Stomach (tissue), 9 donors: ENCODE data around the gene ZDHHC11. TPM values are rescaled to one million over a fixed set of nuclear protein-coding genes. Genes with fewer than 3 reads are reported as not detected.
"Not testable (repeated sequence)": the region's sequence is repeated elsewhere in the genome, so short reads cannot be mapped to it uniquely, and the experiment has no call there.

ENCODE experiments used
- DNase-seq, 2 donors: peaks; one replicate each; pipeline versions ENCODE4 v3.0.0 to v3.0.0-alpha.2; 2013 to 2019
- H3K27ac ChIP-seq, 5 donors: fragments of 200-600 bp in 4 of 5; sonication (generic) in 4 of 5; one replicate each; pipeline ENCODE4 v1.5.1; 2013 to 2019; ENCODE audit warnings: mild to moderate bottlenecking in 1 of 5, moderate library complexity in 1 of 5
- H3K27me3 ChIP-seq, 3 donors: fragments of 200-600 bp; sonication (generic); one replicate each; pipeline ENCODE4 v1.5.1; 2017 to 2019; ENCODE audit warnings: mixed run types in 1 of 3
- H3K36me3 ChIP-seq, 4 donors: fragments of 200-600 bp; sonication (generic); 1 replicate in 3 of 4; 2 replicates in 1 of 4; pipeline ENCODE4 v1.5.1; 2016 to 2019
- H3K4me1 ChIP-seq, 4 donors: fragments of 200-600 bp; sonication (generic); one replicate each; pipeline ENCODE4 v1.5.1; 2016 to 2019
- H3K4me3 ChIP-seq, 4 donors: fragments of 200-600 bp; sonication (generic) in 3 of 4; one replicate each; pipeline ENCODE4 v1.5.1; 2016 to 2019; ENCODE audit warnings: mild to moderate bottlenecking in 1 of 4
- H3K9me3 ChIP-seq, 4 donors: fragments of 200-600 bp; sonication (generic); one replicate each; pipeline ENCODE4 v1.5.1; 2016 to 2019
- CTCF ChIP-seq, 7 experiments: fragments of 450-650 bp in 4 of 7; fragments of 200-600 bp in 3 of 7; sonication (generic) in 3 of 7; IDR thresholded peaks; one replicate each; pipeline ENCODE4 v1.5.1; 2016 to 2019; ENCODE audit warnings: antibody characterized with exemption in 7 of 7, control low read depth in 2 of 7, mild to moderate bottlenecking in 1 of 7
- EP300 ChIP-seq: sonication (generic); formaldehyde crosslinking; IDR thresholded peaks from one replicate; pipeline ENCODE4 v1.6.1; 2017; ENCODE audit warnings: antibody characterized with exemption
- POLR2A ChIP-seq, 4 donors: fragments of 450-650 bp; IDR thresholded peaks; one replicate each; pipeline ENCODE4 v1.6.1; 2016; ENCODE audit warnings: antibody characterized with exemption in 4 of 4, control low read depth in 2 of 4, mild to moderate bottlenecking in 1 of 4, moderate library complexity in 1 of 4
- POLR2AphosphoS5 ChIP-seq, 3 donors: sonication (generic); formaldehyde crosslinking; IDR thresholded peaks; one replicate each; pipeline ENCODE4 v1.6.1; 2016; ENCODE audit warnings: antibody characterized with exemption in 3 of 3
- WGBS, 5 donors: extraction: QIAGEN DNeasy Blood & Tissue Kit in 3 of 5; methylation state at CpG; one replicate each; pipeline versions ENCODE4 v1.1.5 to v1.1.7; 2013 to 2018; 5-methylcytosine and 5-hydroxymethylcytosine counted together
- intact Hi-C: fragments of 100-400 bp; cut with DNase I; formaldehyde crosslinking; loops from one replicate; pipeline ENCODE4 v1.15.1; 2023; ENCODE audit warnings: low total_unique reads
- polyA plus RNA-seq, 3 donors: library from polyadenylated mRNA; stranded (reverse); fragments of 200-250 nt; gene quantifications; one replicate each; pipeline ENCODE4 v1.2.3, GENCODE V29; 2013
- total RNA-seq, 5 donors: library from RNA; depleted of rRNA; stranded (reverse); fragments of >200 nt; gene quantifications; one replicate each; pipeline versions ENCODE4 v1.1.0 to v1.2.3, GENCODE V29; 2014 to 2016
- donor health status: healthy with polysubstance abuse.
- donor health status: Bipolar disorder and iron deficiency.
- donor health status: healthy.

ZDHHC11 gene
- total and polyA plus RNA-seq, 8 donors = 1.6 to 35.2 (median 8.3) TPM

GRCh38 chr5:777756-778161 lies 73.0 kb downstream of the ZDHHC11 start:
- intact Hi-C loops = no loop called here
- H3K36me3 ChIP-seq = peaks cover 0 to 24% (median 0%) of the 10 kb centered on the region in 4 donors
- no peak overlapping the region for H3K4me3 ChIP-seq
- H3K9me3 ChIP-seq = no peaks in the 10 kb centered on the region
- no peak overlapping the region for H3K27ac ChIP-seq
- H3K4me1 ChIP-seq = no peaks in the 10 kb centered on the region
- H3K27me3 ChIP-seq = no peaks in the 10 kb centered on the region
- TF ChIP-seq CTCF (IDR thresholded peaks at IDR 0.05) (no peak), POLR2AphosphoS5 (IDR thresholded peaks at IDR 0.05) (no peak), EP300 (no peak), POLR2A (IDR thresholded peaks at IDR 0.05) (no peak)
- DNase-seq = peak in 1 of 2 donors; percentile 10
- 91 to 98% (median 94%) methylated on average over 33 to 36 of the region's 36 CpGs for WGBS, 5 donors

GRCh38 chr5:776862-777711 lies 73.7 kb downstream of the ZDHHC11 start:
- intact Hi-C loops = no loop called here
- Histone ChIP-seq H3K4me1 (no peaks in the 10 kb centered on the region), H3K27me3 (no peaks in the 10 kb centered on the region), H3K9me3 (no peaks in the 10 kb centered on the region), H3K4me3 (no peak overlapping the region), H3K27ac (no peak overlapping the region), H3K36me3 (peaks cover 0 to 24% (median 0%) of the 10 kb centered on the region in 4 donors)
- DNase-seq = peak in 1 of 2 donors; percentile 5
- TF ChIP-seq POLR2AphosphoS5 (IDR thresholded peaks at IDR 0.05) (no peak), POLR2A (IDR thresholded peaks at IDR 0.05) (no peak), EP300 (no peak)
- WGBS, 5 donors = 90 to 92% (median 90%) methylated on average over 42 of the region's 42 CpGs

DNA sequence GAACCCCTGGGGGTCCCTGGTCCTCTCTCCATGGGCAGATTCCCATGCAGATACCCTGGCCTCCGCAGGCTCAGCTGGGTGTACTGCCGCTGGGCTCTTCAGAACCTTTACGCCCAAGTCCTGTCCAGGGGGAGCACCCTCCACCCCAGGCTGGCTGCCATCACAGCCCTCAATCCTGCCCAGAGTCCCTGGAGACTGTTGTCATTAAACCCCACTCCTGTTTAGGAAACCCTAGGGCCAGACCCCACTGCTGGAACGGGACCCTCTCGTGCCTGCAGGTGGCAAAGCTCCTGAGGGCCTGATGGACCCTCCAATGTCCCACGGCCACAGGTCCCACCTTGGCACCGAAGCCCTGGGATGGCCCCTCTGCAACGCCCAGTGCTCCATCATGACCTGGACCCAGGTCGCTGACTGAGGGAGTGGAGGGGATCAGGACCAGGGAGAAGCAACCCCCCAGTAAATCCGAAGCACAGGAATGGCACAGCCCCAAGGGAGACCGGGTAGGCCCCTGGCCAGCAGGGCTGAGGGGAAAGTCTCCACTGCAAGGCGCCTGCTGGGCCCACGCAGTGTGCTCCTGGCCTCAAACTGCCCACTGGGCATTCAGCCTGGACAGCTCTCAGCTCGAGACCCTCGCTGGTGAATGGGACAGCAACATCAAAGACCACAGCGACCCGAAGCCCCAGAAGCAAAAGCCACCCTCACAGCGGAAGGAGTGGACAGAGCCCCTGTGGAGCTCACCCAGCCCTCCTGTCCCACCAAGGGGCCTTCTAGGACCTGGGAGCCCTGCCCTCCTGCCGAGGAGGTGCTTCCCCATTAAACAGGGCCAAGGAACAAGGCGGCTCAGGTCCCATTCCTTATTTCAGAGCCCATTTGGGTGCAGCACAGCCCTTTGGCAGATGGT lies 74.6 kb downstream of the ZDHHC11 start:
- TF ChIP-seq POLR2A (IDR thresholded peaks at IDR 0.05) (no peak), POLR2AphosphoS5 (IDR thresholded peaks at IDR 0.05) (no peak), CTCF (IDR thresholded peaks at IDR 0.05) (no peak), EP300 (no peak)
- Histone ChIP-seq H3K4me1 (no peaks in the 10 kb centered on the region), H3K36me3 (peaks cover 0 to 24% (median 0%) of the 10 kb centered on the region in 4 donors), H3K27me3 (no peaks in the 10 kb centered on the region), H3K27ac (no peak overlapping the region), H3K4me3 (no peak overlapping the region), H3K9me3 (no peaks in the 10 kb centered on the region)
- peak in 1 of 2 donors; percentile 9 for DNase-seq
- WGBS, 5 donors = 88 to 96% (median 90%) methylated on average over 17 to 20 of the region's 20 CpGs
- intact Hi-C loops = no loop called here

- H3K4me3 ChIP-seq, H3K4me1 ChIP-seq, H3K9me3 ChIP-seq, intact Hi-C loops, H3K27ac ChIP-seq, H3K27me3 ChIP-seq, DNase-seq: not testable (repeated sequence)
- H3K36me3 ChIP-seq = peaks cover 0 to 24% (median 0%) of the 10 kb centered on the region in 4 donors
- 81 to 91% (median 88%) methylated on average over 7 to 9 of the region's 9 CpGs for WGBS, 5 donors
These were observed 75.2 kb downstream of the ZDHHC11 start for GRCh38 chr5:775595-775960.

GRCh38 chr5:774854-775505 lies 75.8 kb downstream of the ZDHHC11 start:
- H3K27me3 ChIP-seq, H3K9me3 ChIP-seq, H3K4me1 ChIP-seq, intact Hi-C loops, H3K27ac ChIP-seq, H3K4me3 ChIP-seq: not testable (repeated sequence)
- H3K36me3 ChIP-seq = peaks cover 0 to 24% (median 0%) of the 10 kb centered on the region in 4 donors
- 86 to 88% (median 87%) methylated on average over 17 to 18 of the region's 18 CpGs for WGBS, 5 donors
- DNase-seq = peak in 1 of 2 donors; percentile 3

- WGBS, 5 donors = 84 to 95% (median 93%) methylated on average over 5 to 6 of the region's 6 CpGs
- H3K36me3 ChIP-seq = peaks cover 0 to 24% (median 0%) of the 10 kb centered on the region in 4 donors
- H3K9me3 ChIP-seq, intact Hi-C loops, DNase-seq, H3K27ac ChIP-seq, H3K27me3 ChIP-seq, H3K4me1 ChIP-seq, H3K4me3 ChIP-seq: not testable (repeated sequence)
These were observed 76.5 kb downstream of the ZDHHC11 start for GRCh38 chr5:774304-774703.
